Right lobe of liver (tissue), 4 donors: ENCODE data around the gene TMEM233.

Experiments used
- CTCF ChIP-seq, 4 donors: fragments of 200-600 bp in 3 of 4; fragments of 450-650 bp in 1 of 4; IDR thresholded peaks; one replicate each; pipeline versions ENCODE4 v1.5.1 to v1.8.0; 2016 to 2022; ENCODE audit warnings: antibody characterized with exemption in 4 of 4, mild to moderate bottlenecking in 2 of 4
- POLR2A ChIP-seq: fragments of 450-650 bp; IDR thresholded peaks from one replicate; pipeline ENCODE4 v1.6.1; 2017; ENCODE audit warnings: antibody characterized with exemption, mild to moderate bottlenecking
- donor health status: DM: no; HTN: no; CAD: no.
- donor health status: DM: no; HTN: no; CAD: no.
- donor health status: DM: no; HTN: yes; CAD: no.

- TF ChIP-seq CTCF (IDR thresholded peaks at IDR 0.05) (no peak), POLR2A (no peak)
These were observed 47.2 kb upstream of the TMEM233 start for GRCh38 chr12:119546340-119546739.
